Osteoblast (primary cell): ENCODE data around the gene POLD2. TPM values are rescaled to one million over a fixed set of nuclear protein-coding genes. Genes with fewer than 3 reads are reported as not detected.

Experiments
- DNase-seq: peaks from one replicate; pipeline ENCODE4 v3.0.0; 2011; ENCODE audit warnings: low spot score, mixed read lengths; ENCODE audit not compliant: insufficient read length; ENCODE audit errors: missing footprints
- H2AFZ ChIP-seq: 2 replicates; pipeline ENCODE4 v1.6.0; 2011; ENCODE audit warnings: mild to moderate bottlenecking, low read length
- H3K27ac ChIP-seq: 2 replicates; pipeline ENCODE4 v1.5.1; 2011; ENCODE audit warnings: mild to moderate bottlenecking, low read depth, low read length, moderate library complexity
- H3K27me3 ChIP-seq: 2 replicates; pipeline ENCODE4 v1.6.0; 2012; ENCODE audit warnings: mild to moderate bottlenecking, control low read depth, inconsistent platforms, low read length, moderate library complexity; ENCODE audit not compliant: insufficient read depth
- H3K36me3 ChIP-seq: 2 replicates; pipeline ENCODE4 v1.5.1; 2011; ENCODE audit warnings: mild to moderate bottlenecking, low read length, control low read depth, moderate library complexity; ENCODE audit not compliant: insufficient read depth
- H3K4me1 ChIP-seq: 2 replicates; pipeline ENCODE4 v1.5.1; 2011; ENCODE audit warnings: mild to moderate bottlenecking, low read length, control low read depth, moderate library complexity; ENCODE audit not compliant: insufficient read depth
- H3K4me2 ChIP-seq: 2 replicates; pipeline ENCODE4 v1.6.0; 2011; ENCODE audit warnings: mild to moderate bottlenecking, low read length; ENCODE audit not compliant: insufficient read depth
- H3K4me3 ChIP-seq: fragments of 200-600 bp; sonication (generic); 3 replicates; pipeline ENCODE4 v1.5.1; 2012; ENCODE audit warnings: mild to moderate bottlenecking, low read length, inconsistent platforms; ENCODE audit not compliant: insufficient read depth
- H3K79me2 ChIP-seq: 2 replicates; pipeline ENCODE4 v1.6.0; 2012; ENCODE audit warnings: mild to moderate bottlenecking, low read length, control low read depth, inconsistent platforms; ENCODE audit not compliant: insufficient read depth
- H3K9me3 ChIP-seq: 2 replicates; pipeline ENCODE4 v1.5.1; 2011; ENCODE audit warnings: low read depth, low read length, control low read depth
- H4K20me1 ChIP-seq: 2 replicates; pipeline ENCODE4 v1.6.0; 2012; ENCODE audit warnings: mild to moderate bottlenecking, low read length, control low read depth; ENCODE audit not compliant: insufficient read depth
- total RNA-seq: library from RNA; depleted of rRNA; stranded (reverse); fragments of >200 nt; gene quantifications from 2 replicates; pipeline ENCODE4 v1.2.3, GENCODE V29; 2012
- TF ChIP-seq, protein P1 (sequence below): IDR thresholded peaks from 2 replicates; pipeline ENCODE4 v1.5.1; 2011; ENCODE audit warnings: mild to moderate bottlenecking, low read depth, low read length, moderate library complexity; ENCODE audit errors: extremely low read depth

POLD2 gene
- total RNA-seq, 1 donor, result 80.3 TPM

GRCh38 chr7:44167920-44168319 lies 44.6 kb upstream of the POLD2 start:
- H3K9me3 ChIP-seq, result no peaks in the 10 kb centered on the region
- peaks cover 14% of the 10 kb centered on the region for H3K4me1 ChIP-seq
- H3K79me2 ChIP-seq, result no peaks in the 10 kb centered on the region
- TF ChIP-seq, protein P1, sequence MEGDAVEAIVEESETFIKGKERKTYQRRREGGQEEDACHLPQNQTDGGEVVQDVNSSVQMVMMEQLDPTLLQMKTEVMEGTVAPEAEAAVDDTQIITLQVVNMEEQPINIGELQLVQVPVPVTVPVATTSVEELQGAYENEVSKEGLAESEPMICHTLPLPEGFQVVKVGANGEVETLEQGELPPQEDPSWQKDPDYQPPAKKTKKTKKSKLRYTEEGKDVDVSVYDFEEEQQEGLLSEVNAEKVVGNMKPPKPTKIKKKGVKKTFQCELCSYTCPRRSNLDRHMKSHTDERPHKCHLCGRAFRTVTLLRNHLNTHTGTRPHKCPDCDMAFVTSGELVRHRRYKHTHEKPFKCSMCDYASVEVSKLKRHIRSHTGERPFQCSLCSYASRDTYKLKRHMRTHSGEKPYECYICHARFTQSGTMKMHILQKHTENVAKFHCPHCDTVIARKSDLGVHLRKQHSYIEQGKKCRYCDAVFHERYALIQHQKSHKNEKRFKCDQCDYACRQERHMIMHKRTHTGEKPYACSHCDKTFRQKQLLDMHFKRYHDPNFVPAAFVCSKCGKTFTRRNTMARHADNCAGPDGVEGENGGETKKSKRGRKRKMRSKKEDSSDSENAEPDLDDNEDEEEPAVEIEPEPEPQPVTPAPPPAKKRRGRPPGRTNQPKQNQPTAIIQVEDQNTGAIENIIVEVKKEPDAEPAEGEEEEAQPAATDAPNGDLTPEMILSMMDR, result no peak
- DNase-seq, result no peak
- no peaks in the 10 kb centered on the region for H3K36me3 ChIP-seq
- H3K4me3 ChIP-seq, result no peak overlapping the region
- H3K4me2 ChIP-seq, result no peak overlapping the region
- H3K27me3 ChIP-seq, result peaks cover 9% of the 10 kb centered on the region
- no peak overlapping the region for H2AFZ ChIP-seq
- no peak overlapping the region for H3K27ac ChIP-seq
- H4K20me1 ChIP-seq, result no peaks in the 10 kb centered on the region

GRCh38 chr7:44163591-44163990 lies 40.2 kb upstream of the POLD2 start:
- DNase-seq, result peak; percentile 95
- no peak overlapping the region for H3K27ac ChIP-seq
- no peaks in the 10 kb centered on the region for H3K9me3 ChIP-seq
- no peak overlapping the region for H3K4me3 ChIP-seq
- H3K27me3 ChIP-seq, result peaks cover 9% of the 10 kb centered on the region
- H4K20me1 ChIP-seq, result no peaks in the 10 kb centered on the region
- H3K36me3 ChIP-seq, result no peaks in the 10 kb centered on the region
- TF ChIP-seq, protein P1, result no peak
- H3K4me1 ChIP-seq, result peaks cover 21% of the 10 kb centered on the region
- no peaks in the 10 kb centered on the region for H3K79me2 ChIP-seq
- peak overlapping the region; percentile 58 for H3K4me2 ChIP-seq
- no peak overlapping the region for H2AFZ ChIP-seq

DNA sequence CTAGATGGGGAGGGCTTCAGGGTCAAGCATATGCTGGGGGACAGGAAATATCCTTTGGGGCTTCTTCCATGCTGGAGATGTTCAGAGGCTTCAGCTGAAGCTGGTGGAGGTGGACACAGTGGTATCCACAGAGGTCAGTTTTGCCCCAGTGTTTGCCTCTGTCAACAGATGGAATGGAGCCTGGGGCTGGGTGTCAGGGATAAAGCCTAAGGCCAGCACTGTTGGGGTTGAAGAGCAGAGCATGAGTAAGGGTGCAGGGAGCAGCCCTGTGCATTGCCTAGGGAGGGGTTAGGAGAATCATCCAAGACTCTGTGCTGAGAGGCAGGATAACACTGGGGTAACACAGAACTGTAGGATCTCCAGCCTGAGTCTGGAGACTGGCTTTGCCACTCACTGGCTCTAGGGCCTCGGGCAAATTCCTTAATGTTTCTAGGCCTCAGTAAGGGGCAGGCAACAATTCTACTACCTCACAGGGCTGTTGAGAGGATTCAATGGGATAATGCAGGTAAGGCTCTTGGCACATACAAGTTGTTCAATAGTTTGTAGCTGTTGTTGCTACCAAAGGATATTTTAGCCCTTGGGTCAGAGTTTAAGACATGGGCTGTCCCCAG lies 39.5 kb upstream of the POLD2 start:
- H3K27ac ChIP-seq, result no peak overlapping the region
- H3K4me3 ChIP-seq, result no peak overlapping the region
- H3K9me3 ChIP-seq, result no peaks in the 10 kb centered on the region
- no peak overlapping the region for H2AFZ ChIP-seq
- TF ChIP-seq, protein P1, result no peak
- no peaks in the 10 kb centered on the region for H3K79me2 ChIP-seq
- peak; percentile 60 for DNase-seq
- peaks cover 21% of the 10 kb centered on the region for H3K4me1 ChIP-seq
- H3K36me3 ChIP-seq, result no peaks in the 10 kb centered on the region
- H3K4me2 ChIP-seq, result peak overlapping the region; percentile 58
- no peaks in the 10 kb centered on the region for H4K20me1 ChIP-seq
- H3K27me3 ChIP-seq, result peaks cover 9% of the 10 kb centered on the region

- Histone ChIP-seq H3K4me1 (peaks cover 21% of the 10 kb centered on the region), H3K27me3 (peaks cover 2% of the 10 kb centered on the region), H3K27ac (no peak overlapping the region), H4K20me1 (no peaks in the 10 kb centered on the region), H3K36me3 (no peaks in the 10 kb centered on the region), H3K79me2 (no peaks in the 10 kb centered on the region), H2AFZ (no peak overlapping the region), H3K4me3 (no peak overlapping the region), H3K9me3 (no peaks in the 10 kb centered on the region), H3K4me2 (no peak overlapping the region)
- no peak for DNase-seq
- TF ChIP-seq, protein P1, result no peak
These were observed 38.8 kb upstream of the POLD2 start for GRCh38 chr7:44162179-44162578.
